Keratinocyte (primary cell): ENCODE results near the gene LIN7B. TPM values are rescaled to one million over a fixed set of nuclear protein-coding genes. Genes with fewer than 3 reads are reported as not detected.

ENCODE experiments used
- DNase-seq: peaks from one replicate; pipeline ENCODE4 v3.0.0-alpha.2; 2011; ENCODE audit warnings: low read depth, missing footprints, low spot score
- FAIRE-seq: peaks from 2 replicates; lab custom pipeline; 2011; peaks lifted over from hg19 to GRCh38; lab: Jason Lieb, UNC
- H2AFZ ChIP-seq: 2 replicates; pipeline ENCODE4 v1.6.0; 2012; ENCODE audit warnings: low read length, control low read depth, inconsistent platforms; ENCODE audit not compliant: control insufficient read depth
- H3K27ac ChIP-seq: 2 replicates; pipeline ENCODE4 v1.5.1; 2011; ENCODE audit warnings: low read length; ENCODE audit not compliant: control insufficient read depth, insufficient read depth
- H3K27me3 ChIP-seq: 3 replicates; pipeline ENCODE4 v1.6.0; 2011; ENCODE audit warnings: low read length; ENCODE audit not compliant: control insufficient read depth, insufficient read depth; ENCODE audit errors: extremely low read depth
- H3K36me3 ChIP-seq, 2 experiments: 2 replicates in 1 of 2; 3 replicates in 1 of 2; pipeline ENCODE4 v1.5.1; 2011; ENCODE audit warnings: low read length in 2 of 2, mild to moderate bottlenecking in 1 of 2; ENCODE audit not compliant: control insufficient read depth in 2 of 2, insufficient read depth in 2 of 2; ENCODE audit errors: extremely low read depth in 1 of 2
- H3K4me1 ChIP-seq: 3 replicates; pipeline ENCODE4 v1.5.1; 2011; ENCODE audit warnings: low read length; ENCODE audit not compliant: control insufficient read depth, insufficient read depth; ENCODE audit errors: extremely low read depth
- H3K4me2 ChIP-seq: 3 replicates; pipeline ENCODE4 v1.6.0; 2011; ENCODE audit warnings: low read depth, low read length; ENCODE audit not compliant: control insufficient read depth, insufficient read depth; ENCODE audit errors: extremely low read depth
- H3K4me3 ChIP-seq, 3 experiments: fragments of 200-600 bp in 1 of 3; sonication (generic) in 1 of 3; 2 replicates in 2 of 3; 3 replicates in 1 of 3; pipeline ENCODE4 v1.5.1; 2011 to 2016; ENCODE audit warnings: low read length in 3 of 3, mild to moderate bottlenecking in 3 of 3, control low read depth in 2 of 3, inconsistent platforms in 1 of 3, low read depth in 1 of 3, mixed read lengths in 1 of 3, mixed run types in 1 of 3, moderate library complexity in 1 of 3; ENCODE audit not compliant: control insufficient read depth in 2 of 3, insufficient read depth in 2 of 3; ENCODE audit errors: extremely low read depth in 1 of 3
- H3K79me2 ChIP-seq: 2 replicates; pipeline ENCODE4 v1.6.0; 2012; ENCODE audit warnings: low read length; ENCODE audit not compliant: control insufficient read depth, insufficient read depth
- H3K9ac ChIP-seq: 3 replicates; pipeline ENCODE4 v1.6.0; 2011; ENCODE audit warnings: low read length; ENCODE audit not compliant: control insufficient read depth, insufficient read depth; ENCODE audit errors: extremely low read depth
- H3K9me1 ChIP-seq: 3 replicates; pipeline ENCODE4 v1.6.0; 2011; ENCODE audit warnings: low read length; ENCODE audit not compliant: control insufficient read depth, insufficient read depth; ENCODE audit errors: extremely low read depth
- H3K9me3 ChIP-seq: 2 replicates; pipeline ENCODE4 v1.5.1; 2012; ENCODE audit warnings: low read depth, low read length; ENCODE audit not compliant: control insufficient read depth
- H4K20me1 ChIP-seq: 3 replicates; pipeline ENCODE4 v1.6.0; 2011; ENCODE audit warnings: low read length; ENCODE audit not compliant: control insufficient read depth, insufficient read depth; ENCODE audit errors: extremely low read depth
- CTCF ChIP-seq, 3 experiments: IDR thresholded peaks in 1 of 3; conservative IDR thresholded peaks in 1 of 3; optimal IDR thresholded peaks in 1 of 3; 2 replicates in 2 of 3; 3 replicates in 1 of 3; pipeline versions ENCODE3 to v1.5.1; 2011; ENCODE audit warnings: low read length in 3 of 3, mild to moderate bottlenecking in 3 of 3, moderate library complexity in 2 of 3, control low read depth in 1 of 3, inconsistent platforms in 1 of 3; ENCODE audit not compliant: insufficient read depth in 2 of 3; ENCODE audit errors: extremely low read depth in 1 of 3
- EZH2 ChIP-seq: IDR thresholded peaks from one replicate; pipeline ENCODE4 v1.6.1; 2012; ENCODE audit warnings: inconsistent platforms, mild to moderate bottlenecking, low read length, moderate library complexity
- dilution Hi-C: fragments of 300-500 bp; cut with MboI; formaldehyde crosslinking; loops from one replicate; pipeline ENCODE4 v1.7.0; 2020; ENCODE audit warnings: low sequenced_read_pairs; ENCODE audit not compliant: extremely low pct_ligation_motif_present
- polyA minus RNA-seq, 3 experiments: library from RNA; depleted of rRNA, polyadenylated mRNA; stranded (reverse); fragments of >200 nt; gene quantifications; 1 replicate in 1 of 3; 2 replicates in 1 of 3; 3 replicates in 1 of 3; pipeline ENCODE4 v1.2.3, GENCODE V29; 2011
- polyA plus RNA-seq, 5 experiments: library from polyadenylated mRNA; depleted of rRNA in 3 of 5; stranded (reverse) in 3 of 5; stranded (forward) in 1 of 5; unstranded in 1 of 5; fragments of >200 nt; gene quantifications; 1 replicate in 1 of 5; 2 replicates in 3 of 5; 3 replicates in 1 of 5; pipeline versions ENCODE4 v1.2.1 to v1.2.3, GENCODE V29; 2011 to 2012; ENCODE audit warnings: missing spikeins in 2 of 5, low read depth in 1 of 5, low replicate concordance in 1 of 5

Gene LIN7B
- polyA plus RNA-seq, result 1.6 to 2.8 TPM (median 1.7 TPM) in 3 replicates
- polyA plus RNA-seq (2011; ENCODE audit: low read depth), result 6.4 TPM
- polyA plus RNA-seq (2011; cell fraction: cytosol; rRNA removed), result 0.58 and 0.84 TPM in 2 replicates
- polyA plus RNA-seq (2011; cell fraction: nucleus; rRNA removed), result 1.9 and 4.4 TPM in 2 replicates
- polyA plus RNA-seq (2012; ENCODE audit: low replicate concordance), result 2.6 and 5.2 TPM in 2 replicates
- polyA minus RNA-seq, result 1.1 TPM in 1 of 3 replicates, not detected in the others
- not detected for polyA minus RNA-seq (2011; cell fraction: cytosol; rRNA and poly(A)+ RNA removed)
- polyA minus RNA-seq (2011; cell fraction: nucleus; rRNA and poly(A)+ RNA removed), result not detected in 2 replicates

- peak within 1 kb of the TSS; percentile 66 for H2AFZ ChIP-seq
- dilution Hi-C loops, result no loop called here
- H3K36me3 ChIP-seq, result peaks cover 4% of the 10 kb centered on the region in 2 experiments
- H3K4me2 ChIP-seq, result peak within 1 kb of the TSS; percentile 95
- TF ChIP-seq EZH2 (no peak), CTCF (optimal IDR thresholded peaks at IDR 0.05 in 1 of 3, IDR thresholded peaks at IDR 0.05 in 1 of 3, conservative IDR thresholded peaks at IDR 0.05 in 1 of 3; ENCODE audit: extremely low read depth in 1 of 3, insufficient read depth in 2 of 3, low read length in 3 of 3) (peak; percentile 37 to 71 (median 44))
- H3K27ac ChIP-seq, result no peak within 1 kb of the TSS
- H3K9me3 ChIP-seq, result no peaks in the 10 kb centered on the region
- peaks cover 14% of the 10 kb centered on the region for H3K4me1 ChIP-seq
- no peak for DNase-seq
- no peak for FAIRE-seq
- H4K20me1 ChIP-seq, result no peaks in the 10 kb centered on the region
- peak within 1 kb of the TSS; percentile 64 to 73 (median 70) for H3K4me3 ChIP-seq
- no peaks in the 10 kb centered on the region for H3K9me1 ChIP-seq
- peak within 1 kb of the TSS; percentile 60 for H3K9ac ChIP-seq
- H3K27me3 ChIP-seq, result no peaks in the 10 kb centered on the region
- H3K79me2 ChIP-seq, result no peaks in the 10 kb centered on the region
Observed at GRCh38 chr19:49113762-49114629, at the start of gene LIN7B. Gene LIN7B, plus strand, starts transcription at chr19:49114370. Its CDS starts 35 bp downstream, at chr19:49114405.

DNA sequence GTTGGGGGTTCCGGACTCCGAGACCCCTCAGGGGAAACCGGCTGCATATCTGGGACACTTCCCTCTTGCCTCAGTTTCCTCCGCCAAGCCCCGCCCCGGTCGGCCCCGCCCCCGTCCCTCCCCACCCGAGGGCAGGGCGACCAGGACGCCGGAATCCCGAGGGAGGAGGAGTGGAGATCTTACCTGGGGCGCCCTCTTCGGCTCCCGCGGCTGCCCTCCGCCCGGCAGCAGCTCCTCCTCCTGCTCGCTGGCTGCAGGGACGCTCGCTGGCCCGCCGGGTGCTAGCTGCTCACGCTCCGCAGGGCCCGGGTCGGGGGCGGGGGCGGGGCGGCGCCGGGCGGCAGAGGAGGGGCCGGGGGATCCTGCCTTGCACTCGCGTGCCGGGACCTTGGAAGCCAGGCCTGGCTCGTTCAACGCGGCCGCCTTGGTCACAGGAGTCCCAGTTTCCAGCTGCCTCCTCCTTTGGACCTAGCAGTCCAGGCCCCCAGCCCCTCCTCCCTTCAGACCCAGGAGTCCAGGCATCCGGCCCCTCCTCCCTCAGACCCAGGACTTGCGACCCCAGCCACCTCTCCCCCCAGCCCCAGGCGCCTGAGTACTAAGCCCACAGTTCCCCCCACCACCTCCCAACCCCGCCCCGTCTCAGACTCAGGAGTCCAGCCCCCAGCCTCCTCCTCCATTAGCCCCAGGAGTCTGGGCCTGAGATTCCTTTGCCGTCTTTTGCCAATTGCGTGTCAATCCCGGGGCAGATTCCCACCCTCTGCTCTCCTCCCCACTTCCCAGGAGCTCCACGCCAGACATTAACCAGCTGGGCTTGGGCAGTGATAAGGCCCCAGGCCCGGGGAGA lies 49.2 kb upstream of the LIN7B start, which contains the start of gene NTF4:
Gene NTF4 (minus strand): TSS at position 51 of the 844 bp plus-strand sequence. CDS start 2,821 bp downstream, outside the sequence.
- peaks cover 19% of the 10 kb centered on the region for H3K27me3 ChIP-seq
- peak within 1 kb of the TSS; percentile 80 for H3K27ac ChIP-seq
- H3K9ac ChIP-seq, result peak within 1 kb of the TSS; percentile 70
- peak within 1 kb of the TSS; percentile 84 for H3K4me2 ChIP-seq
- FAIRE-seq (no peak), DNase-seq (no peak)
- H3K36me3 ChIP-seq, result peaks cover 3 to 4% of the 10 kb centered on the region in 2 experiments
- no peaks in the 10 kb centered on the region for H3K79me2 ChIP-seq
- peaks cover 2% of the 10 kb centered on the region for H3K9me1 ChIP-seq
- peak in 2 of 3 experiments; percentile 7 to 54 for TF ChIP-seq CTCF (optimal IDR thresholded peaks at IDR 0.05 in 1 of 3, IDR thresholded peaks at IDR 0.05 in 1 of 3, conservative IDR thresholded peaks at IDR 0.05 in 1 of 3; ENCODE audit: extremely low read depth in 1 of 3, insufficient read depth in 2 of 3, low read length in 3 of 3)
- no peak for TF ChIP-seq EZH2
- peaks cover 12% of the 10 kb centered on the region for H3K4me1 ChIP-seq
- H4K20me1 ChIP-seq, result no peaks in the 10 kb centered on the region
- peak within 1 kb of the TSS; percentile 56 to 85 (median 71) for H3K4me3 ChIP-seq
- H2AFZ ChIP-seq, result no peak within 1 kb of the TSS
- dilution Hi-C loops, result no loop called here
- H3K9me3 ChIP-seq, result no peaks in the 10 kb centered on the region
